ENCODE results near the gene MARK2.

The MARK2 gene

GRCh38 chr11:63826471-63827190 lies 12.3 kb upstream of the MARK2 start:
- no peak overlapping the region for H3K4me3 ChIP-seq (ENCODE audit: insufficient read depth, low read depth, low read length, poor library complexity, severe bottlenecking)
- peaks cover 14% of the 10 kb centered on the region for H3K36me3 ChIP-seq (ENCODE audit: control insufficient read depth, insufficient read depth, low read length)
- H3K27ac ChIP-seq (ENCODE audit: insufficient read depth, low read length, poor library complexity, severe bottlenecking): no peak overlapping the region
- no peaks in the 10 kb centered on the region for H3K9me3 ChIP-seq (ENCODE audit: control insufficient read depth, low read length)
- no peaks in the 10 kb centered on the region for H3K27me3 ChIP-seq (replicated peaks; ENCODE audit: control insufficient read depth, insufficient read depth, low read length, poor library complexity, severe bottlenecking)
- no peak for DNase-seq
- no peaks in the 10 kb centered on the region for H3K4me1 ChIP-seq (ENCODE audit: control insufficient read depth, insufficient read depth, low read length, poor library complexity, severe bottlenecking)

DNA sequence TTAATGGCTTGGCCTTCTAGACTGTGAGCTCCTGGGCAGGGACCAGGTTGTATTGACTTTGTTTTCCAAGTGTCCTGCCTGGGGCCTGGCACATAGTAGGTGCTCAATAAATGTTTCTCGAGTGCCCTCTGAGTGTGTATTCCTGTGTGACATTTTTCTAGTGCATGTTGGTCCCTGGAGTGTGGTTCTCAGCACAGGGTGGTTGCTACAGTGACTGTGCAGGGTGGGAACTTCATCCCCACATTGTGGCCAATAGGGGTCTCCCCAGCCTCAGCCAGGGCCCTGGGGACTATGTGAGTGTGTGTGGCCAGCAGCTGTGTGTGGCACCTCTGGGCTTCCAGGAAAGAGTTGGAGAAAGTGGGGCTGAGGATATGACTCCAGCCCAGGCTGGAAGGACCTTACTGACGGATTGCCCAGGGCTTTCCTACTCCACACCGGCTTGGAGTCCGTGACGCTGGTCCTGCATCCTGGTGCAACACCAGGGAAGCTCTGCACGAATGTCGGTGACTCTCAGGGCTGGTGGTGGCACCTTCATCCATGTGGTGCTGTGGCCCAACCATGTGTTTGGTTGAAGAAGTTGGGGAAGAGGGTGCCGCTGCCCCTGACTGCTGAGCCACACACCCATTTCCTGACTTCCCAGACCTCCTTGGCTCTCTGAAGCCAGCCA lies 9.0 kb upstream of the MARK2 start:
- H3K9me3 ChIP-seq (ENCODE audit: control insufficient read depth, low read length): no peaks in the 10 kb centered on the region
- H3K4me3 ChIP-seq (ENCODE audit: insufficient read depth, low read depth, low read length, poor library complexity, severe bottlenecking): no peak overlapping the region
- H3K4me1 ChIP-seq (ENCODE audit: control insufficient read depth, insufficient read depth, low read length, poor library complexity, severe bottlenecking): no peaks in the 10 kb centered on the region
- H3K27me3 ChIP-seq (replicated peaks; ENCODE audit: control insufficient read depth, insufficient read depth, low read length, poor library complexity, severe bottlenecking): no peaks in the 10 kb centered on the region
- H3K27ac ChIP-seq (ENCODE audit: insufficient read depth, low read length, poor library complexity, severe bottlenecking): no peak overlapping the region
- H3K36me3 ChIP-seq (ENCODE audit: control insufficient read depth, insufficient read depth, low read length): no peaks in the 10 kb centered on the region
- DNase-seq: no peak

DNA sequence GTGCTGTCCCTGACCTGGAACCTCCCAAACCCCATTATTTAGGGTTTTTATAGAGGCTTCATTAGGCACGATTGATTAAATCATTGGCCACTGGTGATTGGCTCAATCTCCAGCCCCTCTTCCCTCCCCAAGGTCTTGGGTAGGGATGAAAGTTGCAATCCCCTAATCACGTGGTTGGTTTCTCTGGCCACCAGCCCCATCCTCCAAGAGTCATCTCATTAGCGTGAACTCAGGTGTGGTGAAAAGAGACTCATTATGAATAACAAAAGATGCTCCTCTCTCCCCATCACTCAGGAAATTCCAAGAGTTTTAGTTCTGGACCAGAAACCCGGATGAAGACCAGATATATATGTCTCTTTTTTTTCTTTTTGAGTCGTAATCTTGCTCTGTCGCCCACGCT lies 7.6 kb upstream of the MARK2 start:
- DNase-seq: no peak
- H3K36me3 ChIP-seq (ENCODE audit: control insufficient read depth, insufficient read depth, low read length): no peaks in the 10 kb centered on the region
- H3K4me3 ChIP-seq (ENCODE audit: insufficient read depth, low read depth, low read length, poor library complexity, severe bottlenecking): no peak overlapping the region
- no peak overlapping the region for H3K27ac ChIP-seq (ENCODE audit: insufficient read depth, low read length, poor library complexity, severe bottlenecking)
- H3K4me1 ChIP-seq (ENCODE audit: control insufficient read depth, insufficient read depth, low read length, poor library complexity, severe bottlenecking): no peaks in the 10 kb centered on the region
- H3K9me3 ChIP-seq (ENCODE audit: control insufficient read depth, low read length): no peaks in the 10 kb centered on the region
- H3K27me3 ChIP-seq (replicated peaks; ENCODE audit: control insufficient read depth, insufficient read depth, low read length, poor library complexity, severe bottlenecking): no peaks in the 10 kb centered on the region

DNA sequence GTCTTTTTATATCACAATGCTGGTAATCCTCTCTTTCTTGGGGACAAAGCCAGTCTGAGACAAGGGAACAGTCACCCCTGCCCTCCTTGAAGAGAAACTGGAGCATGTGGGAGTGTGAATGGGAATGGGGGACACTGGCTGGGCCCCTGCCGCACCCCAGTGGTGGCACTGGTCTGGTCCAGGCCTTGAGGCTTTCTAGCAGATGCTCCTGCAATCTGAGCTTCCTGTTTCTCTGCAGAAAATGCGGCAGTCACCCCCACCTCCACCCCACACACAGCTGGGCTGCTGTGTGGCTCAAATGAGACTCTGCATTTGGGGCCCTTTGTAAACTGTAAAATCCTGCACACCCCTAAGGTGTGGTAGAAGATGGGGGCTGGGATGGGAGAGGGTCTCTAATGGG lies 6.6 kb upstream of the MARK2 start:
- DNase-seq: no peak
- H3K9me3 ChIP-seq (ENCODE audit: control insufficient read depth, low read length): no peaks in the 10 kb centered on the region
- H3K27ac ChIP-seq (ENCODE audit: insufficient read depth, low read length, poor library complexity, severe bottlenecking): no peak overlapping the region
- H3K36me3 ChIP-seq (ENCODE audit: control insufficient read depth, insufficient read depth, low read length): no peaks in the 10 kb centered on the region
- H3K4me3 ChIP-seq (ENCODE audit: insufficient read depth, low read depth, low read length, poor library complexity, severe bottlenecking): no peak overlapping the region
- H3K27me3 ChIP-seq (replicated peaks; ENCODE audit: control insufficient read depth, insufficient read depth, low read length, poor library complexity, severe bottlenecking): no peaks in the 10 kb centered on the region
- H3K4me1 ChIP-seq (ENCODE audit: control insufficient read depth, insufficient read depth, low read length, poor library complexity, severe bottlenecking): peaks cover 1% of the 10 kb centered on the region

DNA sequence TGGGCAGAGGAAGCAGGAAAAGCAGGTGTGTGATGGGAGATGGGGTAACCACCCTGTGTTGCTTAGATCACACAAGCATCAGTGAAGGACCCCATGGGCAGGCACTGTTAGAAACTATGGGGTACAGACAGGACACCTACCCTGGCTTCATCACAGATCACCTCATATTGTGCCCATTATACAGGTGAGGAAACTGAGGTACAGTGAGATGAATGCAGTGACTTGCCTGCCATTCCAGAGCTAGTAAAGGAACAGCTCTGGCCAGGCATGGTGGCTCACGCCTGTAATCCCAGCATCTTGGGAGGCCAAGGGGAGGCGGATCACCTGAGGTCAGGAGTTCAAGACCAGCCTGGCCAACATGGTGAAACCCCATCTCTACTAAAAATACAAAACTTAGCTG lies 5.9 kb upstream of the MARK2 start:
- H3K27ac ChIP-seq (ENCODE audit: insufficient read depth, low read length, poor library complexity, severe bottlenecking): no peak overlapping the region
- H3K36me3 ChIP-seq (ENCODE audit: control insufficient read depth, insufficient read depth, low read length): no peaks in the 10 kb centered on the region
- DNase-seq: no peak
- no peaks in the 10 kb centered on the region for H3K27me3 ChIP-seq (replicated peaks; ENCODE audit: control insufficient read depth, insufficient read depth, low read length, poor library complexity, severe bottlenecking)
- H3K4me3 ChIP-seq (ENCODE audit: insufficient read depth, low read depth, low read length, poor library complexity, severe bottlenecking): no peak overlapping the region
- peaks cover 8% of the 10 kb centered on the region for H3K4me1 ChIP-seq (ENCODE audit: control insufficient read depth, insufficient read depth, low read length, poor library complexity, severe bottlenecking)
- H3K9me3 ChIP-seq (ENCODE audit: control insufficient read depth, low read length): no peaks in the 10 kb centered on the region

DNA sequence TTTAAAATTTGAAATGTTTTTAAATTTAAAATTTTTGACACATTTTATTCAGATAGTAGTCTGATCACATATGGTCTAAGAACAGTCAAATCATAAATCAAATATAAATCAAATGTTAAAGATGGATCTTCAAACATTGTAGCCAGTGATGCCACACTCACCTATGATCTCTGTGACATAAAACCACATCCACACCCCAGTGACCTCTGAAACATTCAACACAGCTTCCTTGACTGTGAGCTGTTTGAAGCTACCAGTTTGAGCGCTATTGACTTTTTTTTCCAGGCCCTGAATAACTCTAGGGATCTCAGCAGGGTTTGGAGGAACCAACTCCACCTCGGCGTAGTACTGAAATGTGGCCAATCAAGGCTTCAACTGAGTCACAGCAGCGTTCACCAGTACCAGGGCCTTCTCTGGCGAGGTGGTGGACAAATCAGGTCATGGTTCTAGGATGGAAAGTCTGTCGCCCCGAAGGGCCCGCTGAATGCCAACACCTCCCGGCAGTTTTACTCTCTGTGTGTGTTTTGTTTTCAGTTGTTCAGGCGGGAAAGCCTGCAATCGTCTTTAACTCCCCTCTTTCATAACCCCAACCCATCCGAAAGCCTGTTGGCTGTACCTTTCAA lies 4.3 kb upstream of the MARK2 start:
- H3K9me3 ChIP-seq (ENCODE audit: control insufficient read depth, low read length): no peaks in the 10 kb centered on the region
- no peak overlapping the region for H3K4me3 ChIP-seq (ENCODE audit: insufficient read depth, low read depth, low read length, poor library complexity, severe bottlenecking)
- H3K36me3 ChIP-seq (ENCODE audit: control insufficient read depth, insufficient read depth, low read length): no peaks in the 10 kb centered on the region
- peaks cover 13% of the 10 kb centered on the region for H3K4me1 ChIP-seq (ENCODE audit: control insufficient read depth, insufficient read depth, low read length, poor library complexity, severe bottlenecking)
- DNase-seq: no peak
- no peak overlapping the region for H3K27ac ChIP-seq (ENCODE audit: insufficient read depth, low read length, poor library complexity, severe bottlenecking)
- H3K27me3 ChIP-seq (replicated peaks; ENCODE audit: control insufficient read depth, insufficient read depth, low read length, poor library complexity, severe bottlenecking): no peaks in the 10 kb centered on the region

GRCh38 chr11:63835158-63835545 lies 3.8 kb upstream of the MARK2 start:
- Histone ChIP-seq H3K4me1 (ENCODE audit: control insufficient read depth, insufficient read depth, low read length, poor library complexity, severe bottlenecking) (peaks cover 16% of the 10 kb centered on the region), H3K27me3 (replicated peaks; ENCODE audit: control insufficient read depth, insufficient read depth, low read length, poor library complexity, severe bottlenecking) (no peaks in the 10 kb centered on the region), H3K4me3 (ENCODE audit: insufficient read depth, low read depth, low read length, poor library complexity, severe bottlenecking) (no peak overlapping the region), H3K27ac (ENCODE audit: insufficient read depth, low read length, poor library complexity, severe bottlenecking) (no peak overlapping the region), H3K36me3 (ENCODE audit: control insufficient read depth, insufficient read depth, low read length) (no peaks in the 10 kb centered on the region), H3K9me3 (ENCODE audit: control insufficient read depth, low read length) (no peaks in the 10 kb centered on the region)
- DNase-seq: no peak

GRCh38 chr11:63837027-63837688 lies 1.8 kb upstream of the MARK2 start:
- H3K36me3 ChIP-seq (ENCODE audit: control insufficient read depth, insufficient read depth, low read length): no peaks in the 10 kb centered on the region
- DNase-seq: peak; percentile 50 to 69 (median 62)
- no peak overlapping the region for H3K4me3 ChIP-seq (ENCODE audit: insufficient read depth, low read depth, low read length, poor library complexity, severe bottlenecking)
- H3K27ac ChIP-seq (ENCODE audit: insufficient read depth, low read length, poor library complexity, severe bottlenecking): peak overlapping the region; percentile 71
- H3K9me3 ChIP-seq (ENCODE audit: control insufficient read depth, low read length): no peaks in the 10 kb centered on the region
- peaks cover 24% of the 10 kb centered on the region for H3K4me1 ChIP-seq (ENCODE audit: control insufficient read depth, insufficient read depth, low read length, poor library complexity, severe bottlenecking)
- no peaks in the 10 kb centered on the region for H3K27me3 ChIP-seq (replicated peaks; ENCODE audit: control insufficient read depth, insufficient read depth, low read length, poor library complexity, severe bottlenecking)

DNA sequence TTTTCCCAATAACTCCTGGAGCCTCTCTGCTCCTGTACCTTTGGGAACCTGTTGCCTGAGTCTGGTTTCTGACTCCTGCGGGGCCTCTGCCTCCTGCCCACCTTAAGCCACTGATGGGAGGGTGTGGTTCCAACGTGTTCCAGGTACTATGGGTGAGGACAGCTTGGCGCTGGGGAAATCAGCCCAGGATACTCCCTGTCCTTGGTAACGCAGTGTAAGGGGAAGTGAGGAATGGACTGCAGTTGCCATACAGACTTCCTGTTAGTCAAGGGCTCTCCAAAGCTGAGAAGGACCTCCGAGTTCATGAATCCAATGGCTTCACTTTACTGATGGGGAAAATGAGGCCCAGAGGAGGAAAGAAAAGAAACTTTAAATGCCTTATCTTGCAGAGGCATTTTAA lies 1.2 kb upstream of the MARK2 start:
- H3K36me3 ChIP-seq (ENCODE audit: control insufficient read depth, insufficient read depth, low read length): peaks cover 2% of the 10 kb centered on the region
- H3K27me3 ChIP-seq (replicated peaks; ENCODE audit: control insufficient read depth, insufficient read depth, low read length, poor library complexity, severe bottlenecking): no peaks in the 10 kb centered on the region
- peak overlapping the region; percentile 4 for H3K4me3 ChIP-seq (ENCODE audit: insufficient read depth, low read depth, low read length, poor library complexity, severe bottlenecking)
- peaks cover 27% of the 10 kb centered on the region for H3K4me1 ChIP-seq (ENCODE audit: control insufficient read depth, insufficient read depth, low read length, poor library complexity, severe bottlenecking)
- no peaks in the 10 kb centered on the region for H3K9me3 ChIP-seq (ENCODE audit: control insufficient read depth, low read length)
- H3K27ac ChIP-seq (ENCODE audit: insufficient read depth, low read length, poor library complexity, severe bottlenecking): peak overlapping the region; percentile 71
- no peak for DNase-seq
